HepG2 (cell line): ENCODE measurements around the gene UBFD1. TPM values are rescaled to one million over a fixed set of nuclear protein-coding genes. Genes with fewer than 3 reads are reported as not detected.
A peak's percentile ranks its signal among the peaks of the same experiment; 100 is the strongest.

Source experiments
- ADNP ChIP-seq: sonication (generic); formaldehyde crosslinking; IDR thresholded peaks from 2 replicates; pipeline ENCODE4 v1.4.0; 2020; ENCODE audit warnings: missing genetic modification reagents
- AHR ChIP-seq: IDR thresholded peaks from 2 replicates; pipeline ENCODE4 v1.6.1; 2018; ENCODE audit warnings: missing genetic modification reagents, missing compliant biosample characterization
- ARNTL ChIP-seq: sonication (generic); formaldehyde crosslinking; IDR thresholded peaks from 2 replicates; pipeline ENCODE4 v1.4.0; 2020; ENCODE audit warnings: mild to moderate bottlenecking, missing genetic modification reagents
- BORCS8-MEF2B ChIP-seq: sonication (generic); formaldehyde crosslinking; IDR thresholded peaks from 2 replicates; pipeline ENCODE4 v1.8.0; 2022; ENCODE audit warnings: mild to moderate bottlenecking, missing genetic modification reagents
- CCAR2 ChIP-seq: fragments of 200-400 bp; formaldehyde crosslinking; optimal IDR thresholded peaks from 2 replicates; pipeline ENCODE3; 2018; ENCODE audit warnings: low read depth, mild to moderate bottlenecking, low read length, moderate library complexity
- CREM ChIP-seq, 2 experiments: sonication (generic) in 1 of 2; formaldehyde crosslinking in 1 of 2; IDR thresholded peaks; 2 replicates each; pipeline versions ENCODE4 v1.4.0 to v1.6.1; 2016 to 2020; ENCODE audit warnings: antibody characterized with exemption in 1 of 2, mild to moderate bottlenecking in 1 of 2, missing genetic modification reagents in 1 of 2
- ESRRA ChIP-seq: sonication (generic); formaldehyde crosslinking; IDR thresholded peaks from 2 replicates; pipeline ENCODE4 v1.5.1; 2020; ENCODE audit warnings: mild to moderate bottlenecking, low read depth, missing genetic modification reagents
- FOSL1 ChIP-seq: sonication (generic); formaldehyde crosslinking; IDR thresholded peaks from 2 replicates; pipeline ENCODE4 v1.9.0; 2021; ENCODE audit warnings: missing genetic modification reagents, borderline replicate concordance
- GTF2F1 ChIP-seq: fragments of 150-350 bp; IDR thresholded peaks from 2 replicates; pipeline ENCODE4 v1.6.1; 2014; ENCODE audit warnings: low read length
- HIVEP1 ChIP-seq: sonication (generic); formaldehyde crosslinking; IDR thresholded peaks from 2 replicates; pipeline ENCODE4 v1.4.0; 2020; ENCODE audit warnings: mild to moderate bottlenecking, missing genetic modification reagents
- HNRNPUL1 ChIP-seq: fragments of 200-400 bp; formaldehyde crosslinking; IDR thresholded peaks from 2 replicates; pipeline ENCODE4 v1.6.1; 2017; ENCODE audit warnings: low read depth, mild to moderate bottlenecking, low read length, moderate library complexity
- MAF1 ChIP-seq: sonication (generic); formaldehyde crosslinking; IDR thresholded peaks from 2 replicates; pipeline ENCODE4 v1.5.0; 2020; ENCODE audit warnings: missing genetic modification reagents, borderline replicate concordance
- MED13 ChIP-seq: sonication (generic); formaldehyde crosslinking; IDR thresholded peaks from 2 replicates; pipeline ENCODE4 v1.5.0; 2020; ENCODE audit warnings: missing genetic modification reagents
- PHF8 ChIP-seq: sonication (generic); formaldehyde crosslinking; IDR thresholded peaks from 2 replicates; pipeline ENCODE4 v1.5.0; 2020; ENCODE audit warnings: missing genetic modification reagents
- PLSCR1 ChIP-seq: sonication (generic); formaldehyde crosslinking; IDR thresholded peaks from 2 replicates; pipeline ENCODE4 v1.5.0; 2020; ENCODE audit warnings: missing genetic modification reagents, mild to moderate bottlenecking, borderline replicate concordance
- SAFB2 ChIP-seq: sonication (generic); formaldehyde crosslinking; IDR thresholded peaks from 2 replicates; pipeline ENCODE4 v1.5.1; 2020; ENCODE audit warnings: missing genetic modification reagents, low read depth, mild to moderate bottlenecking, borderline replicate concordance
- THAP8 ChIP-seq: sonication (generic); formaldehyde crosslinking; IDR thresholded peaks from 2 replicates; pipeline ENCODE4 v1.5.1; 2020; ENCODE audit warnings: missing genetic modification reagents, mild to moderate bottlenecking, borderline replicate concordance
- ZNF205 ChIP-seq: IDR thresholded peaks from 2 replicates; pipeline ENCODE4 v1.6.1; 2018; ENCODE audit warnings: missing biosample characterization, missing genetic modification reagents
- ZNF441 ChIP-seq: sonication (generic); formaldehyde crosslinking; IDR thresholded peaks from 2 replicates; pipeline ENCODE4 v1.7.0; 2021; ENCODE audit warnings: missing genetic modification reagents, borderline replicate concordance
- ZNF451 ChIP-seq: sonication (generic); formaldehyde crosslinking; IDR thresholded peaks from 2 replicates; pipeline ENCODE4 v1.5.0; 2020; ENCODE audit warnings: mild to moderate bottlenecking, missing genetic modification reagents
- ZNF468 ChIP-seq: sonication (generic); formaldehyde crosslinking; IDR thresholded peaks from 2 replicates; pipeline ENCODE4 v1.8.0; 2022; ENCODE audit warnings: mild to moderate bottlenecking, moderate library complexity, missing genetic modification reagents
- ZNF484 ChIP-seq: sonication (generic); formaldehyde crosslinking; IDR thresholded peaks from 2 replicates; pipeline ENCODE4 v1.5.1; 2020; ENCODE audit warnings: mild to moderate bottlenecking, low read depth, missing genetic modification reagents, borderline replicate concordance
- ZNF570 ChIP-seq: sonication (generic); formaldehyde crosslinking; IDR thresholded peaks from 2 replicates; pipeline ENCODE4 v1.4.0; 2020; ENCODE audit warnings: mild to moderate bottlenecking, missing genetic modification reagents, borderline replicate concordance
- polyA plus RNA-seq, 8 experiments: library from polyadenylated mRNA; depleted of rRNA in 3 of 8; stranded (reverse) in 7 of 8; unstranded in 1 of 8; fragments of >200 nt; fragmentation: Illumina TruSeq in 4 of 8; extraction: Trizol in 4 of 8; gene quantifications; 2 replicates each; pipeline versions ENCODE4 v1.2.1 to v1.2.3, GENCODE V29; 2011 to 2016; ENCODE audit warnings: low read depth in 4 of 8, missing spikeins in 1 of 8, mixed read lengths in 1 of 8; ENCODE audit not compliant: insufficient read depth in 1 of 8
- total RNA-seq, 5 experiments: library from RNA; depleted of rRNA; stranded (reverse); fragments of >200 nt; fragmentation: Illumina TruSeq; extraction: Trizol; gene quantifications; 2 replicates each; pipeline ENCODE4 v1.2.3, GENCODE V29; 2016; ENCODE audit warnings: low read depth in 1 of 5
- TF ChIP-seq, protein P1 (sequence below): sonication (generic); formaldehyde crosslinking; IDR thresholded peaks from 2 replicates; pipeline ENCODE4 v1.4.0; 2020; ENCODE audit warnings: missing genetic modification reagents, borderline replicate concordance
- TF ChIP-seq, protein P2 (sequence below): IDR thresholded peaks from 2 replicates; pipeline ENCODE4 v1.6.1; 2016; ENCODE audit warnings: mild to moderate bottlenecking, missing biosample characterization, missing genetic modification reagents

UBFD1 gene
- total and polyA plus RNA-seq, 2 of the 13 experiments (the other 11 are each of a cell fraction or from before 2014, with no cell fraction given), result 100 to 111 TPM

DNA sequence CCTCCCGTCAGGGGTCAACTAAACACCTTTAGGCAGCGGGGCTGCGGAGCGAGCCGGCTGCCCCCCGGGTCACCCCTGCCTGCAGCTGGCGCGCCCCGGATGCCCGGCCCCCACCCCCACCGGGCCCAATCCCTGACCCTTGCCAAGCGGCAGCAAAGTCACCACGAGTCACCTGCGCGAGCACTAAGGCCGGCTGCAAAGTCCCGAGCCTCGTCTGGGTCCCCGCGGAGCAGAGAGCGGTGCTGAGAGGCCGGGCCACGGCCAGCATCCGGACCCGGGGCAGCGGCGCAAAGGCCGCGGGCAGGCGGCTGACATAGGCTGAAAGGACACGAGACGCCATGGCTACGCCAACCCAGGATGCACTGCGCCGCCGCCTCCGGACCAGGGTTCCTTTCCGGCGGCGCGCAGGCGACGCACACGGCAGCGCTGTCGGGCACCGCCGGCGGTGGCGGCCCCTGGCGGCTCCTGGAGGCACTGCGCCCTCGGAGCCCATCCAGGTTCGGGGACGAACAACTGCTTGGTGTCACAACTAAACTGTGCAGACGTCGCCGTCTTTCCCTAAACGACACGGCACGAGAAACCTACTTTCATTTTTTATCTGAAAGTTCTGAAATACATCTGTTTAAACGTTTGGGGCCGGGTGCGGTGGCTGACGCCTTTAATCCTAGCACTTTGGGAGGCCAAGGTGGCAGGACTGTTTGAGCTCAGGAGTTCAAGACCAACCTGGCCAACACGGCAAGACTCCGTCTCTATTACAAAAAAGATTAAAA is 38.6 kb downstream of the UBFD1 start, which contains the start of gene NDUFAB1 (continued):
- TF ChIP-seq AHR, result peak; percentile 84; the same call in 1 of the 2 replicates
- peak; percentile 89 for TF ChIP-seq ARNTL (CRISPR knock-in tag)
- TF ChIP-seq, protein P1, sequence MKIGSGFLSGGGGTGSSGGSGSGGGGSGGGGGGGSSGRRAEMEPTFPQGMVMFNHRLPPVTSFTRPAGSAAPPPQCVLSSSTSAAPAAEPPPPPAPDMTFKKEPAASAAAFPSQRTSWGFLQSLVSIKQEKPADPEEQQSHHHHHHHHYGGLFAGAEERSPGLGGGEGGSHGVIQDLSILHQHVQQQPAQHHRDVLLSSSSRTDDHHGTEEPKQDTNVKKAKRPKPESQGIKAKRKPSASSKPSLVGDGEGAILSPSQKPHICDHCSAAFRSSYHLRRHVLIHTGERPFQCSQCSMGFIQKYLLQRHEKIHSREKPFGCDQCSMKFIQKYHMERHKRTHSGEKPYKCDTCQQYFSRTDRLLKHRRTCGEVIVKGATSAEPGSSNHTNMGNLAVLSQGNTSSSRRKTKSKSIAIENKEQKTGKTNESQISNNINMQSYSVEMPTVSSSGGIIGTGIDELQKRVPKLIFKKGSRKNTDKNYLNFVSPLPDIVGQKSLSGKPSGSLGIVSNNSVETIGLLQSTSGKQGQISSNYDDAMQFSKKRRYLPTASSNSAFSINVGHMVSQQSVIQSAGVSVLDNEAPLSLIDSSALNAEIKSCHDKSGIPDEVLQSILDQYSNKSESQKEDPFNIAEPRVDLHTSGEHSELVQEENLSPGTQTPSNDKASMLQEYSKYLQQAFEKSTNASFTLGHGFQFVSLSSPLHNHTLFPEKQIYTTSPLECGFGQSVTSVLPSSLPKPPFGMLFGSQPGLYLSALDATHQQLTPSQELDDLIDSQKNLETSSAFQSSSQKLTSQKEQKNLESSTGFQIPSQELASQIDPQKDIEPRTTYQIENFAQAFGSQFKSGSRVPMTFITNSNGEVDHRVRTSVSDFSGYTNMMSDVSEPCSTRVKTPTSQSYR (CRISPR knock-in tag), result peak; percentile 59; the same call in 1 of the 2 replicates
- TF ChIP-seq ZNF441, result no peak; the same call in 1 of the 2 replicates
- TF ChIP-seq SAFB2 (CRISPR knock-in tag), result 0 out of 2 replicates have a peak, but pooled peaks have one; percentile 88
- TF ChIP-seq BORCS8-MEF2B, result peak; percentile 96
- peak; percentile 97 for TF ChIP-seq ADNP (CRISPR knock-in tag)
- TF ChIP-seq FOSL1 (CRISPR knock-in tag), result peak; percentile 54; the same call in 1 of the 2 replicates
- peak; percentile 99 for TF ChIP-seq PHF8
- TF ChIP-seq ZNF468 (CRISPR knock-in tag), result peak; percentile 78; the same call in 1 of the 2 replicates
- peak; percentile 66; the same call in 1 of the 2 replicates for TF ChIP-seq ZNF205
- peak; percentile 49; the same call in 1 of the 2 replicates for TF ChIP-seq CREM (IDR thresholded peaks at IDR 0.05)
- peak; percentile 46; the same call in 1 of the 2 replicates for TF ChIP-seq CREM (CRISPR knock-in tag; IDR thresholded peaks at IDR 0.05)
- peak; percentile 90 for TF ChIP-seq HIVEP1 (CRISPR knock-in tag)
- peak; percentile 95 for TF ChIP-seq MED13 (CRISPR knock-in tag)
- TF ChIP-seq PLSCR1 (CRISPR knock-in tag), result no peak
- peak; percentile 84 for TF ChIP-seq HNRNPUL1
- TF ChIP-seq, protein P2, sequence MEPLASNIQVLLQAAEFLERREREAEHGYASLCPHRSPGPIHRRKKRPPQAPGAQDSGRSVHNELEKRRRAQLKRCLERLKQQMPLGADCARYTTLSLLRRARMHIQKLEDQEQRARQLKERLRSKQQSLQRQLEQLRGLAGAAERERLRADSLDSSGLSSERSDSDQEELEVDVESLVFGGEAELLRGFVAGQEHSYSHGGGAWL (CRISPR knock-in tag), result peak; percentile 96
- TF ChIP-seq ESRRA (CRISPR knock-in tag), result peak; percentile 79
- peak; percentile 33 for TF ChIP-seq CCAR2
- peak; percentile 69; the same call in 1 of the 2 replicates for TF ChIP-seq GTF2F1
- TF ChIP-seq MAF1 (CRISPR knock-in tag), result peak; percentile 84
- TF ChIP-seq THAP8 (CRISPR knock-in tag), result no peak
- TF ChIP-seq ZNF570 (CRISPR knock-in tag), result no peak; the same call in 1 of the 2 replicates
- TF ChIP-seq ZNF451 (CRISPR knock-in tag), result peak; percentile 83; the same call in 1 of the 2 replicates
- TF ChIP-seq ZNF484 (CRISPR knock-in tag), result peak; percentile 77; the same call in 1 of the 2 replicates
